CD4-positive, alpha-beta T cell treated with Interferon alpha-2 for 1 hour (primary cell): ENCODE measurements around the gene SREBF1.

ENCODE experiments used
- DNase-seq, 2 donors: peaks; one replicate each; pipeline ENCODE4 v3.0.0-alpha.2; 2020 to 2022

Gene SREBF1

DNA sequence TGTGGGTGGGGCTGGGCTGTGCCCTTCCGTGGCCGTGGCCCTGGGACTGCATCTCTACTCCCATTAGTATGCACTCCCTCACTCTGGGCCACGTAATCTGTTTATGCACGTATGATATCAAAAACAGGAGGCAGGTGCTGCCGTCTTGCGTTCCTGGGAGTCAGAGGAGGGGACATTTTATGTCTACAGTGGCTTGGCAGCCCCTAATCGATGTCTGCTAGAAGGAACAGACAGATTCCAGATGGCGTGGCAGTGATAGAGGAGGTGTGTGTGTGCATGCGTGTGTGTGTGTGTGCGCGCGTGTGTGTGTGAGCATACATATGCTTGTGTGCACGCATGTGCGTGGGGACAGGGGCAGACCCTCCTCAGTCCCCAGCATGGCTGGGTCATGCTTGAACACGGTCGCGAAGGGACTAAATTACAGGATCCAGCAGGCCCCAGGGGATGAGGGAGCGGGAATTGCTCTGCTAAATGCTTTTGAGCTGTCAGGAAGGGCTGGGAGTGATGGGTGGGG, 44.7 kb downstream of the SREBF1 start:
- peak in 1 of 2 donors; percentile 25 for DNase-seq

DNA sequence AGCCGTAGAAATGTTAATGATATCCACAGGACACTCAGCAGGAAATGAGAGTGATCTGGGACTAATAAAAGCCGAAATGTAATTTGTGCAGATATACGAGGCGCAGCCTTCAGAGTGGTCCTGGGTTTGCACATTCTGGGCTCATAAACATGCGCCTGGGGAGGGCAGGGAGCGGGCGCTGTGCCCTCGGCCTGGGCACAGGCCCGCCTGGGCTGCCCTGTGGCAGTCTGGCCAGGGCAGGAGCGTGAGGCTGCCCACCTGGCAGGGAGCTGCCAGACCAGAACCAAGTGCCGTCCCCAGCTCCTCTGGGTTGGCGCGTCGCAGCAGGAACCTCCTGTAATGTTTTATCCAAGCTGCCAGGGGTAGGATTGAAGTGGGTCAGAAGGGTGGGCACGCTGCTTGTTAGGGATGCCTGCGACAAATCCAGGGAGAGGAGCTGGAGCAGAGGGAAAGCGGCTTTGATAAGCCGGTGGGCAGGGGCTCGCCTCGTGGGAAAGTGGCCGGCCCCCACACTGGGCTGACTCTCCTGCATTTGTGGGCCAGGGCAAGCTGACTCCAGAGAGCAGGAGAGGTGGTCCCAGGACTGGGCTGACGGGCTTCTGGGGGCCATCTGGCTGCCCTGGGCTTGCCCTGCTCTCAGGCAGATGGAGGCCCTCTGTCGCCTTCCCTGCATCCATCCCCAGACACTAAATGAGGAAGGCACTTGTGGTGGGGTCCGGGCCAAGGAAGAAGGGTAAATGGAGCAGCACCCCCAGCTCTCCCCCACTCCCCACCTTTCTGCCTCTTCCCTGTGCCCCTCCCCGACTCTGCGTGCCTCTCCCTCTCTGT, 45.9 kb downstream of the SREBF1 start:
- DNase-seq, result no peak

DNA sequence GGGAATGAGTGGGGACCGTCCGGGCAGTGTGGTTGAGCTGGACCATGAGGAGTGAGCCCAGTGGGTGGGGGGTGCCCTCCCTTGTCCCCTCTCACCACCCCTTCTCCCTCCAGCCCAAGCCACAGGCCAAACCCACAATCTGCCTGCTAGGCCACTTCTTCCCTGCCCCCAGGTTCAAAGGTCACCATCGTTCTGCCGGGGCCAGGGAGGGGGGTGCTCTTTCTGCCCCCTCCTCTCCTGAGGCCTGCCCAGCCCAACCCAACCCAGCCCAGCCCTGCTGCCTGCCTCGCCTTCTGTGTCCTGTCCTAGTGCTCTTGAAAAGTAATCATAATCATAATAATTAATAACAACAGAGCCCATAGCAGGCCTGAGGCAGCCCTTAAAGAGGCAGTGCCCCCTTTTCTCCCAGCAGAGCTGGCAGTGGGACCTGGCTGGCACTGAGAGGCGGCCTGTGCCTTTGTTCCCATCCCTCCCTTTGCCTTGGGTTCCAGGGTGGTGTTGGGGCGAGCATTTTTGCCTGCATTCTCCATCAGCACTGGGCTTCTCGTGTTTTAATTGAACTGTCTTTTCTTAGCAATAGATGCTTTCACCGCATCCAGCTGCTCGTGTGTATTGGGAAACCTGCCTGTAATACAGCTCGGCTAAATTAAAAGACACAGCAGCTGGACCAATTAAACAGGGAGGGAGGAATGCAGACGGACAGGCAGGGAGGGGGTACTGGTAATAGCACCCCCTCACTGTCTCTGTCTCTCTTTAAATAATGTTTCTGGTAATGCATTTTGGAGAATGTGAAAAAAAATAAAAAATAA, 46.8 kb downstream of the SREBF1 start:
- no peak for DNase-seq

DNA sequence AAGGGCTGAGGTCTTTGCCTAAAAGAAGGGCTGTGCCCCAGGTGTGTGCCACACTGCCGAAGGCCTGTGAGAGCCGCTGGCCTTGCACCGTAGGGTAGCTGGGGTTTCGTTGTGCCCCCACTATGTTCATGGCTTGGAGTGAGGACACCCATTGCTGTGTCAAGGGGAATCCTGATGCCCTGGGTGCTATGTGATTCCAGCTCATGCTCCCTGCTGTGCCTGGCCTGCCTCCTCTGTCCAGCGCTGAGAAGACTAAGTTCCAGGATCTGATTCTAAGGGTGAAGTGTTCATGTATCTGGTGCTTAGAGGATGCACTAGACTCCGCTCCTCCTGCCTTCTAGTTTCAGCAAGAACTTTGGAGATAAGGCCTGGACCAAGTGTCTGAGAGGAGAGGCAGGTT, 47.4 kb downstream of the SREBF1 start:
- no peak for DNase-seq

DNA sequence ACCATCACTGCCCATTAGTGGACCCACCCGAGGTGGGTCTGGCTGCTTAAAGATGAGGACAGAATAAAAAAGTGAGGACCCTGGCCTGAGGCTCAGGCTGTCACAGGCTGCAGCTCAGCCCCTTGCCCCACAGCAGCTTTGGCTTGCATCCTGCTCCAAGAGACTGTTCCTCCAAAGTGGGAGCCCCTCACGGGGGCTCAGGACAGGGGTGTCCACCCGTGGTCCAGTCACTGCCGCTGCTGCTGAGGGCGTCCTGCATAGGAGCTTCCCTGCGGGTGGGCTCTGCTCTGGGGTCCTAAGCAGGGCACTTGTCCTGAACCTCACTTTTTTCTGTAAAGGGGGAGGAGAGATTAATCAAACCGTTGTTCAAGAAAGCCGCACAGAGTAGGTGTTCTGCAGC, 47.8 kb downstream of the SREBF1 start:
- no peak for DNase-seq

DNA sequence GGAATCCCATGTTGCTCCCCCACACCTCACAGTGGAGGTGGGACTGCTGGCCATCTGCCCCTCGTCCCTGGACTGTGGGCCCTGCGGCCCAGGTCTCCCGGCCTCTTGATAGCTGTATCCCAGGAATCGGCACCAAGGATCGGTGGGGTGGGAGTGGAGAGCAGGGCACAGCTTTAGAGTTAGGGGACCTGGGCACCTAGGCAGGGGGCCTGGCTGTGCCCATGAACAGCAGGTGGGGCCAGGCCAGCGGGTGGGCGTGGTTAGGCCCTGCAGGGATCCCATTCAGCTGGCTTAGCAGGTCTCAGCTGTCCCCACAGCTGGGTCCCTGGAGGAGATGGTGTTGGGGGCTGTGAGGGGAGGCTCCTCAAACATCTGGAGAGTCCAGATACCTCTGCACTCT, 49.2 kb downstream of the SREBF1 start:
- DNase-seq, result no peak

DNA sequence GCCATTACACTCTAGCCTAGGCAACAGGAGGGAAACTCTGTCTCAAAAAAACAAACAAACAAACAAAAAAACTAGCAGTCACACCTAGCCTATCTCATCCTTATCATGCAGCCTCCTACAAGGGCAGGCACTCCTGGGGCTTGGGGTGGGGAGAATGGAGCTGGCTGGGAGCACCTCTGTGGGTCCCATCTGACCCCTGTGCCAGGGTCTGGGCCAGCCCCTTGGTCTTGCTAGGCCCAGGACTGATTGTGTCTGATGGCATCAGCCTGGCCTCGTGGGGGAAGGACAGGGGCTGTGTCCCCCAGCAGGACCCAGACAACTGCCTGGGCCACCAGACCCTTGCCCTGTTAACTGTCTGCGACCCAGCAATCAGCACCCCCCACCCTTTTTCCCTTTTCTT, 49.8 kb downstream of the SREBF1 start:
- DNase-seq, result no peak

DNA sequence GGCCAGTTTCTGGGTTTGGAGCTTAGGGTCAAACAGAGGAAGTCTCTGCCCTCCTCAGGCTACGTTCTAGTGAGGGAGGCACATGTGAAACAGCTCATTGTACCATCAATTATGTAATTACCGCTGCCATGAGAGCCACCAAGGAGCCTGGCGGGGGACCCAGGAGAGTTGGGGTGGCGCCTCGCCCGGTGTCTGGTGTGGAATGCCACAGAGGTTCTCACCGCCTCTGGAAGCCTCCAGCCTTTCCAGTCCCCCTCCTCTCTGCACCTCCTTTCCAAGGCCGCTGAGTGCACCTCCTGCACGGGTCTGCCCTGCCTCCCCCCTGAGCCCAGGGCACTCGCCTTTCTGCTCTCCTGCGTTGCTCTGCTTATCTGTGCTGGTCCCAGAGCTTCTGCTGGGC, 51.4 kb downstream of the SREBF1 start:
- DNase-seq, result no peak

DNA sequence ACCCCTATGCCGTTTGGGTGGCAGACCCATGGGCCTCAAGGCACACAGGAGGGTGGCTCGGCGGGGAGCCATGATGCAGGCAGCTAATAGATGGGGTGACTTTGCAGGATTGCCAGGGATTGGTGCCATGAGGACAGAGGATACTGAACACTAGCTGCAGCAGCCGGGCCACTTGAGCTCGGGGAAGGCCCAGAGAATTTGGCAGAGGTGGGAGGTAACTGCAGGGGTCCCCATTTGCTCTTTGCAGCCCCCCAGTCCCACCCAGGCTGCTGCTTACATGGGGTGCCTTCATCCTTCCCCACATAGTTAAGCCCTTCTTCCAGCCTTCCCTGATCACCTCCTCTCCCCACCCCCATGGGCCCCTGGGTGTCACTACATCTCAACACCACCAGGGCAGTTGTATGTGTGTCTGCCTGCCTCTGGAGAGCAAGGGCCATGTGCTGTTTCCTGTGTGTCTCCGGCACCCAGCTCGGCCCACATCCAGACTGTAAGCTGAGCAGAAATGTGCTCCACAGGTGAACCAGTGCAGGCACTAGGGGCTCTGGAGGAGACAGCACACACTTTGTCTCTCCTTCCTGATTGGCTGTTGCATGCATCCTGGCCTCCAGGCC, 52.0 kb downstream of the SREBF1 start:
- peak in 1 of 2 donors; percentile 16 for DNase-seq

DNA sequence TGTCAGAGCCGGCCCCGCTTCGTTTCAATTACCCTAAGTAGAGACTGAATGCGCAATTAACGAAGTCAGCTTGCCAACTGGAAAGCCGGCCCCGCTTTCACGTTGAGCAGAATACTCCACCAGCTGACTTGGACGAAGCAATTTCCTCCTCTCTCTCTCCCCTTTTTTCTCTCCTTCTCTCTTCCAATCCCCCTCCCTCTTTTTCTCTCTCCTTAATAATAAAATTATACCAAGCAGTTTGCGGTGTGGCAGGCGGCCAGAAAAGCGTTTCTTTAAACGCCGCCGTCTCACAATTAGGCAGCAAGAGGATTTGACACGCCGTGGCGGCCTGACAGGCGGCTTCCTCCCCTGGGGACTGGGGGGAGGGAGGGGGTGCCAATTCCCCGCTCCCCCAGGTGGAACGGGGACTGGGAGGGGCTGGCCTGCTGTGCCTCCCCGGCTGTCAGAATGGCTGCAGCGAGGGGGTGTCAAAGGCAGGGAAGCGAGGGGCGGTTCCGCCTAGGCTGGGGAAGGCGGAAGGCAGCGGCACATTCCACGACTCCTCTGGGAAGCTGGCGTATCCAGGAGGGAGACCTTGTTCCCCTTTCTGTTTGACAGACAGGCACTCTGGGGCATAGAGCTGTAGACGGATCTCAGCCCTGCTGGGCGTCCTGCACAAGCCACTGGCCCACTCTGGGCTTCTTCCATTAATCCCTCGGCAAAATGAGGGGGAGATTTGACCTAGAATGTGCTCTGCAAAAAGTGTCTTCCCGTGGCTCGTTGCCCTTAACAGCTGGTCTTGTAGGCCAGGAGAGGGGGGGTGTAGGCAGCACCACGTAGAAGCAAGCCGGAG, 52.7 kb downstream of the SREBF1 start:
- DNase-seq, result peak; percentile 31 to 50

DNA sequence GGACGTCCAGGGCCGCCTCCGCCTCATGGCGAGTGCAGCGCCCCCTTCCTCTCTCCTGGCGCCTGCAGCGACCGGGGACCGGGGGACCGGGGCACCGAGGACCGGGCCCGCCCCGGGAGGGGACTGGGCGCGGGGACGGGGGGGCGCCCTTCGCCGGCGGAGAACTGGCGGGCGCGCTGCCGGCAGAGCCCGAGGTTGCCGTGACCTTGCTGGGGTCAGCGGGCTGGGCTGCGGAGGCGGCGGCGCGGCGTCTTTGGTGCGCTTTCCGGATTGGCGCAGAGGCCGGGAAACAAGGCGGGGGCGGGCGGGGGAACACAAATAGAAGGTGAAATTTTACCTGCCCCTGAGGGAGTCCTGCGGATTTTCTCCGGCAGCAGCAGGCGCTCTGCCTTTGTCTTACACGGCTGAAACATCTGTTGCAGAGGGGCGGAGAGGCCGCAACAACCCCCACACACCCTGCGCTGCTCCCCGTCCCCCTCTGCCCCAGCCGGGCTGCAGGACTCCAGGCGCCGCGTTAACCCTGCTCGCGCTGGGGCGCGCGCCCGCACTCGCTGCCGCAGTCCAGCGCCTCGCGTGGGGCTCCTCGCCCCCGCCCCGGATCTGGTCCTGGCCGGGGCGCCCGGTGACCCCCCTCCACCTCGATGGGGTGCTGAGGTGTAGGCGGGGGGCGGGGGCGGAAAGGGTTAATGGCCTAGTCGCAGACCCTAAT, 53.5 kb downstream of the SREBF1 start:
- DNase-seq, result peak; percentile 22 to 70

DNA sequence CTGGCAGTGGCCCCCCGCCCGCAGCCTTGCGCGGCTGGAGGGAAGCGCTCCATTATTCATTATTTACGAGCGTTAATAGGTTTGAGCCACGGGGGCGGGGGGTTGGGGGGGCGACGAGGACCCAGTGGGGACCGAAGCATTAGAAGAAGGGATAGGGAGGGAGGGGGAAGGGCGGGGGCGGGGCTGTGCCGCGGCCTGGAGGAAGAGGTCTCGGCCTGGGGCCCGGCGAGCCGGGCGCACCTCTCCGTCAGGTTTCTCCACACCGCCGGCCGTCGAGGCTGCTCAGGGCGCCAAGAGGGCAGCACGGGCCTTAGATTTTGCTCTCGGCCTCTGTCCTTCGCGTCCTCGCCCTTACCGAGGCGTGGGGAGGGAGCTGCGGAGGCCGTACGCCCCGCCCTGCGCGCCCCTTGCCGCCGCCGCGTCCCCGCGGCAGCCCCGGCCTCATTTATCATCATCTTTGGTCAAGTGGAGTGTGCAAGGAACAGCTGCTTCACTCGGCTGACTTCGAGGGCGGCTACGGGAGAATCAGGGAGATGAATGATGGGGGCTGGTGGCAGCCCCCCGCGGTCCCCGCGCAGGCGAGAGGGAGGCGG, 54.2 kb downstream of the SREBF1 start:
- DNase-seq, result no peak

DNA sequence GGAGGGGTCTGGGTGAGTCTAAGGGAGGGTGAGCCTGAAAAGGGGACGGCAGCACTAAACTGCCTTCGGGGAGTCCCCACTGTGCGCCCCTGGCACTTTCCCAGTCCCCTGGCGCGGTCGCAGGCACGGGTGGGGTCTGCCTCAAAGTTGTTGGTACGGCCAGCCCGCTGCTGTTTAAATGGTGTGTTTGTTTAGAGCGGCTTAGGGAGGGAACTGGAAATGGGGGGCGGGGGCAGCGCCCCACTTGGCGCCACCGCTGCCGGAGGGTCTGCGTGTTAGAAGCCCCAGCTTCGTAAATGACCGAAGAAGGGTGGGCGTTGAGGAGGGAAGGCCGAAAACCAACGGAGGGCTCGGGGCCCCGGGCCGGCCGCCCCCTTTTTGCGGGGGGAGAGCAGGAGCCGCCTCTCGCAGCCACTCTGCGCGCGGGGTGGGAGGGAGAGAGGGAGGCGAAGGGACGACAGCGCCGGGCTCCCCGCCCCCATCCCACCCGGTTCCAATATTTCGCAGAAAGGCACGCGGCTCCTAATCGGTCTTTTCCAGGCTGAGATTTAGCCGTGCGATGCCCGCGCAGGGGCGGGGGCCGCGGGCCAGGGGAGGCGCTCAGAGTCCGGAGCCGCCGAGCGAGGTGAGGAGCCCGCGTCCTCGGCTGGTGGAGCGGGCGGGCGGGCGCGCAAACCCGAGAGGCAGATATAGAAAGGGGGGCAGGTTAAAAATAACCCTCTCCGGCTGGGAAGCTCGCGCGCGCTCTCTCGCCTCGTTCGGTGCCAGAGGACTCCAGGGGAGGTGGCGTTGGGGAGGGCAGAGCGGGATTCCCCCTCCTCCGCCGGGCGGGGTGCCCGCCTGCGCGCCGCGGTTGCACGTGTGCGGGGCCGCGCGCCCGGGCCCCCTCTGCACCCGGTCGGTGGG, 54.9 kb downstream of the SREBF1 start:
- DNase-seq, result peak; percentile 17 to 56

DNA sequence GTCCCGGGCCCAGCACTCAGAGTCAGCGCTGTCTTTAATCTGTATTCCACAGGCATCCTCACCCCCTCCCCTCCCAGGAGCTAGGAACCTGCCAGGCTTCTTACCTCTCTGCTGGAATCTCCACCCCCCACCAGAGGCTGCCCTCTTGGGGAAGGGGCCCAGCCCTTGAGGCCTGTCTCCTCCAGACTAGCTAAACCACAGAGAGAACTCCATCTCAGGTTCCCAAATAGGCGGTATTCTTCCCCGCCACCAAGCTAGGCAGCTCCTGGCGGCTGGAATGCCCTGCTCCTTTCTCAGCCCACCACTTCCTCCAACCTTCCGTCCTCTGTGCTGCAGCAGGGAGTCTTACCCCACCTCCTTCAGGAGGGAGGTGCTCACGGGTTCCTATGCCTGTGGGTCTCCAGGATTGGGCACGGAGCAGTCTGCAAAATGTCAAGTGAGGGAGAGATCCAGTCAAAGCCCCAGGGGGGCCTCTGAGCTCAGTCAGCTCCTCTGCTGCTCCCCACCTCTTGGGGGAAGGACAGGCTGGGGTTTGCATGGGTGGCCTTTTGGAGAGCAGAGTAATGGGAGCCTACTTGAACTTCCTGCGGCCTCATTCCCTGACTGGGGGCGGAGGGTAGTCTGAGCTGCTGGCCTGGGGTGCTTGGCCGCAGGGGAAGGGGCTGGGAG, 55.7 kb downstream of the SREBF1 start:
- DNase-seq, result no peak

DNA sequence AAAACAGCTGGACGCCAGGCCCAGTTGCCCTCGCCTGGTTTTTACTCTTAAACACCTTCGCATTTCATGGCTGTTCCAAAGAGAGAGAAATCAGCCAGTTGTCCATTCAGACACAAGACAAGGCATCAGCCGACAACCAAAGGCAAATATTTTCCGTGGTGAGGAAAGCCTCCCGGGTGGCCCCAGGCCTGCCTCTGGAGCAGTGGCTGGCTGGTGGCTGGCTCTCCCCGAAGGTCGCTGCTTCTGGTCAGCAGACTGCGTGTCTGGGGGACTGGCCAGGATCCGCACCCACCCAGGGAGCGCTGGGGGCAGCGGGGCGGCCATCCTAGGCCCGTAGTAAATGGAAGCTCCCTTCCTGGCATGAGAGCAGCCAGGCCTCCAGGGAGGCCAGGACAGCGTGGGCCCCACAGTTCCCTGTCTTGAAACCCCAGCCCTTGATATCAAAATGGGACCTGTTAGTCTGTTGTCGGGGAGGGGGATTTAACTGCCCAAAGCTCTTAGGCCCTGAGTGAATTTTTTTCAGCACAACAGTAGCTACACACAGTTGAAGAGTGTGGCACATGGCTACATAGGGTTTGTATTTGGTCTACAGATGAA, 57.7 kb downstream of the SREBF1 start:
- DNase-seq, result no peak

DNA sequence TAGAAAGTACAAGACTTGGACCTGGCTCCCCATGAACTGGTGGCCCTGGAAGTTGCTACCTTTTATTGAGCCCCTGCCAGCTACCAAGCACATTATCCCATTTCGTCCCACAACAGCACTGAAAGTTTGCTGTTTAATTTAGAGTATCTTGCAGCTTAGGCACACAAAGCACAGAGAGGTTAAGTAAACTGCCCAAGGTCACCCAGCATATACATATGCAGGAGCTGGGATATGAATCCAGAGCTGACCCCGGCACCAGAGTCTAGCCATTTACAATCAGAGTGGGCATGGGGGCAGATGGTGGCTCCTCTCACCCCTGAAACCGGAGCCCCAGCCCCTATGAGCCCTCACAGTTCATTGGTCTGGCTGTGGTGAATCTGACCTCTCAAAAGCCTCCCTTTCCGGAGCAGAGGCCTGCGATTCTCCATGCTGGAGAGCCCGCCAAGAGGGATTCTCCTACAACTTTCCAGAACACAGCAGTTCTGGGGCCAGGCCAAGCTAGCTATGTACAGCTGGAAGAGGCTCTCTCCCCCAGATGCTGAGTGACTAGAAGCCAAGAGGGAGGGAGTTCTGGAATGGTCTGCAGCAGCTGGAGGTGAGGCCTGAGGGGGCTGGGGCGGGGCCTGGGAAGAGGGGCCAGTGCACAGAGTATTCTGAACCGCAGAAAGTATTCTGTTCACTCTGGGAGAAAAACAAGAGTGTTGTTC, 58.3 kb downstream of the SREBF1 start:
- DNase-seq, result no peak

DNA sequence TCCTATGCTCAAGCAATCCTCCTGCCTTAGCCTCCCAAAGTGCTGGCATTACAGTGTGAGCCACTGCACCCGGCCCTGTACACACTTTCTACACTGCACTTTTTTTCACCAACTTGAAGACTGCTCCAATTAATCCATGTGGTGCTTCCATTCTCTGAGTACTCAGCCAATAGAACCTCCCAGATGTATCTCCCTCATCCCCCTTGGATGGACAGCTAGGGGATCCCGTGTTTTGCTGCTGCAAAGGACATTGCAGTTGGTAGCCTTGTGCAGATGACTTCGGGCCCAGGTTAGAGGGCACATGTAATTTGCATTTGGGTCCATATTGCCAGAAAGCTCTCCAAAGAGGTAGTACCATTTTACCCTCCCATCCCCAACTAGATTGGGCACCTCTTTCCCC, 59.9 kb downstream of the SREBF1 start:
- DNase-seq, result no peak

DNA sequence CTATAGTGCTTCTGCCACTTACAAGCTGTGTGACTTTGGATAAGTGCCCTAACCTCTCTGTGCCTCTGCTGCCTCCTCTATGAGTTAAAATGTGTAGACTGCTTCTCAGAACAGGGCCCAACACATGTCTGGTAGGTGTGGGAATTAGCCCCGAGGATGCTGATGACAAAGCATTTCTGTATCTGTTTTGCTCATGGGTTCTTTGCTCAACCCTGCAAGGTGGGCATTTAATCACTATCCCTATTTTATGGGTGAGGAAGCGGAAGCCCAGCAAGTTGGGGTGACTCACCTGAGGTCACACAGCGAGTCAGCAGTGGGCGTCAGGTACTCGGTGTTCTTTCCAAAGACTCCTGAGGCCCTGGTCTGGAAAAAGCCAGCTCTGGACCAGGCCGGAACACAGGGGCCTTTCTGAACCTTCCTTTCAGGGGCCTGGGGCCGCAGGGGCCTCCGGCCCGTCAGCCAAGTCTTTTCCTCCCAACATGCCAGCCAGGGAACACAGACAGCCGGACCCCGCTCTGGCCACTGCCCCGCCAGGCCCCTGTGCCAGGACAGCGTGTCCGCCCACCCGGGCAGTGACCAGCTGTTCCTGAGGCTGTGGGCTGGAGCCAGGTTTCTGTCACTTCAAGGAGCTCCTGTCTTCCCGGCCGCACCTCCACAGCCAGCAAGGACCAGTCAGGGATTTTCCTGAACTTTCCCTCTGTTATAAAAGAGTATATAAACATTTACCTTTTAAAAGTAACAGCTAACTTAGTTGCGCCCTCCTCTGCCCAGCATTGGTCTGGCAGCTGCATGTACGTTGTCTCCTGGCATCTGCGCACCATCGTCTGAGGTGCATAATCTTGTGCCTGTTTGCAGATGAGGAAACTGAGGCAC, 62.5 kb downstream of the SREBF1 start:
- DNase-seq, result no peak
